Cardiac fibroblast (primary cell): ENCODE data around the gene NLGN4Y.

ENCODE experiments used
- DNase-seq, 2 donors: peaks; one replicate each; pipeline versions ENCODE4 v3.0.0 to v3.0.0-alpha.2; 2010; ENCODE audit warnings: low read depth in 2 of 2
- H3K4me3 ChIP-seq, 2 donors: replicated peaks in 1 of 2; 1 replicate in 1 of 2; 2 replicates in 1 of 2; pipeline ENCODE4 v1.5.1; 2011; ENCODE audit warnings: low read depth in 2 of 2, low read length in 2 of 2, mild to moderate bottlenecking in 2 of 2, moderate library complexity in 1 of 2
- CTCF ChIP-seq: IDR thresholded peaks from one replicate; pipeline ENCODE4 v1.5.1; 2011; ENCODE audit warnings: low read depth, mild to moderate bottlenecking, low read length, inconsistent platforms

NLGN4Y gene

GRCh38 chrY:14824583-14824982 lies 300.3 kb downstream of the NLGN4Y start:
- TF ChIP-seq CTCF, result no peak
- H3K4me3 ChIP-seq, result no peak overlapping the region
- DNase-seq, result no peak

- DNase-seq, result no peak
- H3K4me3 ChIP-seq, result no peak overlapping the region
- TF ChIP-seq CTCF, result no peak
These were observed 301.4 kb downstream of the NLGN4Y start for GRCh38 chrY:14825728-14826127.

GRCh38 chrY:14828531-14828930 lies 304.2 kb downstream of the NLGN4Y start:
- DNase-seq, result peak; percentile 28 to 78
- TF ChIP-seq CTCF, result no peak
- H3K4me3 ChIP-seq, result no peak overlapping the region

- no peak for TF ChIP-seq CTCF
- no peak overlapping the region for H3K4me3 ChIP-seq
- DNase-seq, result peak; percentile 8 to 14
These were observed 305.1 kb downstream of the NLGN4Y start for GRCh38 chrY:14829366-14829885.

- no peak overlapping the region for H3K4me3 ChIP-seq
- peak; percentile 24 to 82 for DNase-seq
- no peak for TF ChIP-seq CTCF
These were observed 310.1 kb downstream of the NLGN4Y start for GRCh38 chrY:14834103-14835060.

- DNase-seq, result peak in 1 of 2 donors; percentile 10
- H3K4me3 ChIP-seq, result no peak overlapping the region
- no peak for TF ChIP-seq CTCF
These were observed 313.1 kb downstream of the NLGN4Y start for GRCh38 chrY:14837466-14837865.
